Glutamatergic neuron (in vitro differentiated cells): ENCODE results near the gene DOC2B. TPM values are rescaled to one million over a fixed set of nuclear protein-coding genes. Genes with fewer than 3 reads are reported as not detected.
A peak's percentile ranks its signal among the peaks of the same experiment; 100 is the strongest.
"Not testable (repeated sequence)": the region's sequence is repeated elsewhere in the genome, so short reads cannot be mapped to it uniquely, and the experiment has no call there.

Source experiments
- DNase-seq: peaks from one replicate; pipeline ENCODE4 v3.0.0; 2022
- H3K27ac Mint-ChIP-seq: one replicate; pipeline ENCODE4 v1.8.0; 2020; ENCODE audit warnings: mild to moderate bottlenecking, mixed read lengths, inconsistent platforms; ENCODE audit not compliant: unreplicated experiment
- H3K27me3 Mint-ChIP-seq: one replicate; pipeline ENCODE4 v1.8.0; 2020; ENCODE audit warnings: mild to moderate bottlenecking, moderate library complexity, mixed read lengths, inconsistent platforms; ENCODE audit not compliant: unreplicated experiment
- H3K36me3 Mint-ChIP-seq: one replicate; pipeline ENCODE4 v1.8.0; 2020; ENCODE audit warnings: mild to moderate bottlenecking, mixed read lengths, inconsistent platforms; ENCODE audit not compliant: unreplicated experiment
- H3K4me1 Mint-ChIP-seq: one replicate; pipeline ENCODE4 v1.8.0; 2020; ENCODE audit warnings: mild to moderate bottlenecking, low read depth, mixed read lengths, inconsistent platforms; ENCODE audit not compliant: unreplicated experiment
- H3K4me3 Mint-ChIP-seq: one replicate; pipeline ENCODE4 v1.8.0; 2020; ENCODE audit warnings: mild to moderate bottlenecking, mixed read lengths, inconsistent platforms; ENCODE audit not compliant: unreplicated experiment
- H3K9me3 Mint-ChIP-seq: one replicate; pipeline ENCODE4 v1.8.0; 2020; ENCODE audit warnings: mild to moderate bottlenecking, moderate library complexity, mixed read lengths, inconsistent platforms; ENCODE audit not compliant: unreplicated experiment
- total RNA-seq: library from RNA; stranded (reverse); fragmentation: NEBNext Ultra II Directional; extraction: Animal tissue kit (Norgen Biotek cat#: 25700); gene quantifications from one replicate; pipeline ENCODE4 v1.2.1, GENCODE V29; 2021; ENCODE audit not compliant: unreplicated experiment
- TF ChIP-seq, protein P1 (sequence below): fragments of 200-600 bp; sonication (generic); IDR thresholded peaks from one replicate; pipeline ENCODE4 v1.5.0; 2021; ENCODE audit not compliant: partially characterized antibody, unreplicated experiment

Gene DOC2B
- total RNA-seq, 1 donor from 2014 or later = 109 TPM

DNA sequence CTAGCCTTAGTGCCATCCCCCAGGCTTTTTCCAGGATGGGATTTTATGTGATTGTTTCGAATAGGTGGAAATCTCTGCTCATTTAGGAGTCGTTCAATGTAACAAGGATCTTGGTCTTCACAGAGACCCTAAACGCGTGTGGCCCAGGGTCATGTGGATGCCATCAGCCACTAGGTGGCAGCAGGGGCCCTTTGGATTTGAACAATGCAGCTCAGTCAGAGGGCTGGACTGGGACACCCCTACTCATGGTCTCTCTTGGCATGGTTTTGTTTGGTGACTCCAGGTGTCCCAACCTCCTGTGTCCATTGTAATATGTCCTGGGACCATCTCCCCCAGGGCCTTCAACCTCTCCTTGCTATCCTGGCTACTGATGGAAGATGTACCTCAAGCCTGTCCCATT is 44.9 kb downstream of the DOC2B start:
- not testable (repeated sequence) for H3K4me1 Mint-ChIP-seq, H3K27ac Mint-ChIP-seq, H3K36me3 Mint-ChIP-seq, H3K27me3 Mint-ChIP-seq, H3K9me3 Mint-ChIP-seq, H3K4me3 Mint-ChIP-seq
- TF ChIP-seq, protein P1, sequence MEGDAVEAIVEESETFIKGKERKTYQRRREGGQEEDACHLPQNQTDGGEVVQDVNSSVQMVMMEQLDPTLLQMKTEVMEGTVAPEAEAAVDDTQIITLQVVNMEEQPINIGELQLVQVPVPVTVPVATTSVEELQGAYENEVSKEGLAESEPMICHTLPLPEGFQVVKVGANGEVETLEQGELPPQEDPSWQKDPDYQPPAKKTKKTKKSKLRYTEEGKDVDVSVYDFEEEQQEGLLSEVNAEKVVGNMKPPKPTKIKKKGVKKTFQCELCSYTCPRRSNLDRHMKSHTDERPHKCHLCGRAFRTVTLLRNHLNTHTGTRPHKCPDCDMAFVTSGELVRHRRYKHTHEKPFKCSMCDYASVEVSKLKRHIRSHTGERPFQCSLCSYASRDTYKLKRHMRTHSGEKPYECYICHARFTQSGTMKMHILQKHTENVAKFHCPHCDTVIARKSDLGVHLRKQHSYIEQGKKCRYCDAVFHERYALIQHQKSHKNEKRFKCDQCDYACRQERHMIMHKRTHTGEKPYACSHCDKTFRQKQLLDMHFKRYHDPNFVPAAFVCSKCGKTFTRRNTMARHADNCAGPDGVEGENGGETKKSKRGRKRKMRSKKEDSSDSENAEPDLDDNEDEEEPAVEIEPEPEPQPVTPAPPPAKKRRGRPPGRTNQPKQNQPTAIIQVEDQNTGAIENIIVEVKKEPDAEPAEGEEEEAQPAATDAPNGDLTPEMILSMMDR = peak; percentile 44
- DNase-seq = peak; percentile 89

DNA sequence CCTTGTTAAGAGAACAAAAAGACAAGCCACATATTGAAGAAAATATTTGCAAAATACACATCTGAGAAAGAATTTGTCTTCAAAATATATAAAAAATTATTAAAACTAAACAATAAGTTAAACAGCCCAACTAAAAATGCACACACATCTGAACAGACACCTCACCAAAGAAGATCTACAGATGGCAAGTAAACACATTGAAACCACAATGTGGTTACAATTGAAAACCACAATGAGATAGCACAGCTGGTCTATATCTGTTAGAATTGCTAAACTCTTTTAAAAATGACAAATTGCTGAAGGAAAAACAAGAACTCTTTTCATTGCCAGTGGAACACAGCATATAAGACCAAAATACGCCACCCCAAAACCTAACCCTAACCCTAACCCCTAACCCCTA is 45.6 kb downstream of the DOC2B start:
- not testable (repeated sequence) for H3K27ac Mint-ChIP-seq, H3K27me3 Mint-ChIP-seq, H3K4me1 Mint-ChIP-seq, H3K36me3 Mint-ChIP-seq, H3K4me3 Mint-ChIP-seq, DNase-seq, H3K9me3 Mint-ChIP-seq

DNA sequence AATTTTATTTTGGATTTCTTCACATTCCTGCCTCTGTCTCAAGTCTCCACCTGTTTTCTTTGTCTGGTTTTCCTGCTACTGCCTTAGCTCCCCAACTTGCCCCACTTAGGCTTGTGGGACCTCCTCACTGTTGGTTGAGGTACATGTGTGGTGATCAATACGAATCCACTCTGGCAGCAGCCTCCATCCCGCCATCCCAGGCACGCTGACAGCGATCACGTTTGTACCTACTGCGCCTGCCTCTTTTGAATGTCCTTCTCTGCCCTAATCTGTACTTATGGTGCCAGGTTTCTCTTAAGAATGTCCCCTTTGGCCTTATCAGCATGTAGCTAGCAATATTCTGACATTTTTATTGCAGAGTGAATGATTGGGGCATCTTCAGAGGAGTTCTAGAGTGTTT is 46.4 kb downstream of the DOC2B start:
- not testable (repeated sequence) for DNase-seq, H3K27me3 Mint-ChIP-seq, H3K4me1 Mint-ChIP-seq, H3K36me3 Mint-ChIP-seq, H3K4me3 Mint-ChIP-seq, H3K9me3 Mint-ChIP-seq, H3K27ac Mint-ChIP-seq

DNA sequence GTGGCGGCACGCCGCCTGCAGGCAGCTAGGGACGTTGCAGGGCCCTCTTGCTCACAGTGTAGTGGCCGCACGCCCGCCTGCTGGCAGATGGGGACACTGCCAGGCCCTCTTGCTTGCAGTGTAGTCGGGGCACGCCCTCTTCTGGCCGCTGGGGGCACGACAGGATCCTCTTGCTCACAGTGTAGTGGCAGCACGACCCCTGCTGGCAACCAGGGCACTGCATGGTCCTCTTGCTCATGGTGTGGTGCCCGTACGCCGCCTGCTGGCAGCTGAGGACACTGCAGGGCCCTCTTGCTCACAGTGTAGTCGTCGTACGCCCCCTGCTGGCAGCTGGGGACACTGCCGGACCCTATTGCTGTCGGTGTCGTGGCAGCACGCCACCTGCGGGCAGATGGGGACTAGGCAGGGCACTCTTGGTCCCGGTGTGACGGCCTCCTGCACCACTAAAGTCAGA is 47.1 kb downstream of the DOC2B start:
- H3K27me3 Mint-ChIP-seq, H3K4me1 Mint-ChIP-seq, H3K4me3 Mint-ChIP-seq, H3K9me3 Mint-ChIP-seq, H3K36me3 Mint-ChIP-seq, H3K27ac Mint-ChIP-seq: not testable (repeated sequence)
- TF ChIP-seq, protein P1 = peak; percentile 66
- peak; percentile 44 for DNase-seq

DNA sequence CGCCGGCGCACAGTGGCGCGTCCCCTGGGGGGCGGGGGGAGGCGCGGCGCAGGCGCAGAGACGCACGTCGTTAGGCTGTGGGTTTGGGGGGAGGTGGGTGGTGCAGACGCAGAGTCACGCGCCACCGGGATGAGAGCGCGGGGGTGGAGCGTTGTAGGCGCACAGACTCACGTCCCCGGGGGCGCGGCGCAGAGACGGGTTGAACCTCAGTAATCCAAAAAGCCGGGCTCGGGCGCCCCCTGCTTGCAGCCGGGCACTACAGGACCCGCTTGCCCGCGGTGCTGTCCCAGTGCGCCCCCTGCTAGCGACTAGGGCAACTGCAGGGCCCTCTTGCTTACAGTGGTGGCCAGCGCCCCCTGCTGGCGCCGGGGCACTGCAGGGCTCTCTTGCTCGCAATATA is 47.5 kb downstream of the DOC2B start:
- not testable (repeated sequence) for H3K27ac Mint-ChIP-seq, H3K4me1 Mint-ChIP-seq, H3K27me3 Mint-ChIP-seq, H3K4me3 Mint-ChIP-seq, H3K36me3 Mint-ChIP-seq, H3K9me3 Mint-ChIP-seq
- peak; percentile 6 for DNase-seq

DNA sequence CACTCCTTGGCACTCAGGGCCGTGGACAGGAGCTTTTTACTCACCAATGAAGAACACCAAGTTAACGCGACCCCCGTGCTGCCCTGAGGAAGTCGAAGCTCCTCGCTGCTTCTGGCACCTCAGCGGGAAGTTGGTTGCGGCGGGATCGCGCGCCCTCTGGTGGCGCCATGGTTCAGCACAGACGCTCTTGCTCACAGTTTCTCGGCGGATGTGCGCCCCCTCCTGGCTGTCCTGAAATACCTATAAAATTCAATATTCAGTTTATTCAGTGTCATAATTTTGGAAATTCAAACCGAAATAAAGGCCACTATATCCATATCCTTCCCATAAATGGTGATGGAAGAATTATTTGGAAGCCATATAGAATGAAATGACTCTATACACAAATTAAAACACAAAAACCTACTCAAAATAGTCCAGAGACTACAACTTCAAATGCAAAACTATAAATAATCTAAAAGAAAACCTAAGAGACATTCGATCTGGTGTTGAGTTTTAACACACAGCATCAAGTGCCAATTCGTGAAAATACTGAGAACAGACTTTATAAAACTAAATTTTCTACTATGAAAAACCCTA is 63.0 kb downstream of the DOC2B start:
- TF ChIP-seq, protein P1 = peak; percentile 59
- H3K4me3 Mint-ChIP-seq, H3K27ac Mint-ChIP-seq, H3K27me3 Mint-ChIP-seq, H3K36me3 Mint-ChIP-seq, H3K9me3 Mint-ChIP-seq, H3K4me1 Mint-ChIP-seq: not testable (repeated sequence)
- DNase-seq = peak; percentile 75

DNA sequence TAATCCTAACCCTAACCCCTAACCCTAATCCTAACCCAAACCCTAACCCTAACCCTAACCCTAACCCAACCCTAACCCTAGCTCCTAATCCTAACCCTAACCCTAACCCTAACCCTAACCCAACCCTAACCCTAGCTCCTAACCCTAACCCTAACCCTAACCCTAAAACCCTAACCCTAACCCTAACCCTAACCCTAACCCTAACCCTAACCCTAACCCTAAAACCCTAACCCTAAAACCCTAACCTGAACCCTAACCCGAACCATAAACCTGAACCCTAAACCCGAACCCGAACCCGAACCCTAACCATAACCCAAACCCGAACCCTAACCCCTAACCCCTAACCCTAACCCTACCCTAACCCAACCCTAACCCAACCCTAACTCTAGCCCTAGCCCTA is 68.3 kb downstream of the DOC2B start:
- H3K27ac Mint-ChIP-seq, DNase-seq, H3K9me3 Mint-ChIP-seq, H3K4me3 Mint-ChIP-seq, H3K36me3 Mint-ChIP-seq, H3K4me1 Mint-ChIP-seq, H3K27me3 Mint-ChIP-seq: not testable (repeated sequence)

Other genes starting within 250 kb of the DOC2B start
- not detected for gene SCGB1C2, start 44.1 kb downstream of the DOC2B start, total RNA-seq
- 22.3 TPM for gene RPH3AL, start 171.2 kb upstream of the DOC2B start, total RNA-seq